Endothelial cell of umbilical vein (primary cell): ENCODE results near the gene SEC14L6. TPM values are rescaled to one million over a fixed set of nuclear protein-coding genes. Genes with fewer than 3 reads are reported as not detected.

Experiments used
- BruUV-seq: library from RNA; stranded (reverse); fragments of 400-500 nt; replicated peaks from 2 replicates; lab custom pipeline; 2021; lab: Mats Ljungman, UMichigan
- CTCF ChIA-PET: fragments of 300-600, 350-600 bp; sonication (Branson Sonifier 250); formaldehyde crosslinking; loops from one replicate; lab custom pipeline; 2021; ENCODE audit warnings: antibody characterized with exemption, inconsistent platforms; lab: Charles Lee
- POLR2A ChIA-PET: fragments of 300-600, 350-600 bp; sonication (Branson Sonifier 250); formaldehyde crosslinking; loops from one replicate; lab custom pipeline; 2021; ENCODE audit warnings: antibody characterized with exemption, inconsistent platforms; lab: Charles Lee
- DNase-seq: peaks from one replicate; pipeline ENCODE4 v3.0.0-alpha.2; 2011; ENCODE audit warnings: low read depth, low spot score
- FAIRE-seq: peaks from 2 replicates; lab custom pipeline; 2011; peaks lifted over from hg19 to GRCh38; lab: Jason Lieb, UNC
- H2AFZ ChIP-seq: 2 replicates; pipeline ENCODE4 v1.6.0; 2012; ENCODE audit warnings: low read depth, low read length, control low read depth, inconsistent platforms
- H3K27ac ChIP-seq: 2 replicates; pipeline ENCODE4 v1.5.1; 2011; ENCODE audit warnings: low read depth, mild to moderate bottlenecking, control low read depth, low read length, moderate library complexity; ENCODE audit not compliant: insufficient read depth
- H3K27me3 ChIP-seq, 2 experiments: 2 replicates each; pipeline versions ENCODE4 v1.6.0 to v1.6.1; 2011; ENCODE audit warnings: low read length in 2 of 2, mixed read lengths in 1 of 2; ENCODE audit not compliant: control insufficient read depth in 2 of 2, insufficient read depth in 2 of 2
- H3K36me3 ChIP-seq, 2 experiments: 2 replicates in 1 of 2; 3 replicates in 1 of 2; pipeline ENCODE4 v1.5.1; 2011; ENCODE audit warnings: low read length in 2 of 2, mild to moderate bottlenecking in 1 of 2, moderate library complexity in 1 of 2; ENCODE audit not compliant: control insufficient read depth in 2 of 2, insufficient read depth in 2 of 2; ENCODE audit errors: extremely low read depth in 1 of 2
- H3K4me1 ChIP-seq: 3 replicates; pipeline ENCODE4 v1.5.1; 2011; ENCODE audit warnings: mild to moderate bottlenecking, low read length; ENCODE audit not compliant: control insufficient read depth, insufficient read depth; ENCODE audit errors: extremely low read depth
- H3K4me2 ChIP-seq: 2 replicates; pipeline ENCODE4 v1.6.1; 2011; ENCODE audit warnings: low read length, control low read depth, mixed read lengths; ENCODE audit not compliant: insufficient read depth
- H3K4me3 ChIP-seq, 3 experiments: fragments of 200-600 bp in 1 of 3; sonication (generic), shearing (Covaris generic) in 1 of 3; replicated peaks in 1 of 3; 2 replicates each; pipeline ENCODE4 v1.5.1; 2011 to 2016; ENCODE audit warnings: control low read depth in 3 of 3, low read length in 3 of 3, mild to moderate bottlenecking in 2 of 3, inconsistent platforms in 1 of 3, low read depth in 1 of 3, moderate library complexity in 1 of 3; ENCODE audit not compliant: insufficient read depth in 1 of 3
- H3K79me2 ChIP-seq: 2 replicates; pipeline ENCODE4 v1.6.0; 2012; ENCODE audit warnings: low read length, inconsistent platforms; ENCODE audit not compliant: control insufficient read depth, insufficient read depth
- H3K9ac ChIP-seq: replicated peaks from 2 replicates; pipeline ENCODE3; 2011; ENCODE audit warnings: low read length, control low read depth; ENCODE audit not compliant: insufficient read depth; ENCODE audit errors: extremely low read depth
- H3K9me1 ChIP-seq: replicated peaks from 3 replicates; pipeline ENCODE4 v1.6.0; 2011; ENCODE audit warnings: mild to moderate bottlenecking, low read length; ENCODE audit not compliant: control insufficient read depth, insufficient read depth; ENCODE audit errors: extremely low read depth
- H3K9me3 ChIP-seq: replicated peaks from 2 replicates; pipeline ENCODE4 v1.5.1; 2012; ENCODE audit warnings: low read length, inconsistent platforms; ENCODE audit not compliant: control insufficient read depth, insufficient read depth
- H4K20me1 ChIP-seq: replicated peaks from 2 replicates; pipeline ENCODE3; 2011; ENCODE audit warnings: mild to moderate bottlenecking, low read length; ENCODE audit not compliant: control insufficient read depth, insufficient read depth; ENCODE audit errors: extremely low read depth
- CTCF ChIP-seq, 2 donors: IDR thresholded peaks; 1 replicate in 1 of 2; 2 replicates in 1 of 2; pipeline ENCODE4 v1.5.1; 2011; ENCODE audit warnings: low read length in 2 of 2, mild to moderate bottlenecking in 2 of 2, moderate library complexity in 2 of 2, control low read depth in 1 of 2, inconsistent platforms in 1 of 2, low read depth in 1 of 2; ENCODE audit not compliant: insufficient read depth in 1 of 2; ENCODE audit errors: extremely low read depth in 1 of 2
- EZH2 ChIP-seq: IDR thresholded peaks from 2 replicates; pipeline ENCODE4 v1.6.1; 2012; ENCODE audit warnings: borderline replicate concordance, low read depth, mild to moderate bottlenecking, moderate library complexity, low read length, inconsistent platforms; ENCODE audit not compliant: severe bottlenecking
- FOS ChIP-seq: IDR thresholded peaks from 2 replicates; pipeline ENCODE4 v1.6.1; 2011; ENCODE audit warnings: mild to moderate bottlenecking, low read length, moderate library complexity, borderline replicate concordance; ENCODE audit not compliant: insufficient read depth
- GATA2 ChIP-seq: IDR thresholded peaks from 2 replicates; pipeline ENCODE4 v1.7.0; 2011; ENCODE audit warnings: low read depth, mild to moderate bottlenecking, moderate library complexity, mixed read lengths, low read length; ENCODE audit not compliant: insufficient read length, insufficient read depth
- JUN ChIP-seq: IDR thresholded peaks from 2 replicates; pipeline ENCODE4 v1.6.1; 2011; ENCODE audit warnings: borderline replicate concordance, low read depth; ENCODE audit not compliant: insufficient read length, insufficient read depth
- MAX ChIP-seq: IDR thresholded peaks from 2 replicates; pipeline ENCODE4 v1.6.1; 2011; ENCODE audit not compliant: insufficient read depth, insufficient read length
- MYC ChIP-seq: IDR thresholded peaks from one replicate; pipeline ENCODE4 v1.6.1; 2011; ENCODE audit warnings: mild to moderate bottlenecking, low read depth, low read length
- POLR2A ChIP-seq: IDR thresholded peaks from 2 replicates; pipeline ENCODE4 v1.6.1; 2012; ENCODE audit warnings: low read depth, mild to moderate bottlenecking, control low read depth, low read length
- POLR2AphosphoS5 ChIP-seq: IDR thresholded peaks from 2 replicates; pipeline ENCODE4 v1.6.1; 2012; ENCODE audit warnings: low read depth, mild to moderate bottlenecking, control low read depth, low read length, moderate library complexity; ENCODE audit not compliant: insufficient read depth
- dilution Hi-C: fragments of 300-500 bp; cut with MboI; formaldehyde crosslinking; loops from one replicate; pipeline ENCODE4 v1.15.0; 2019; ENCODE audit warnings: low sequenced_read_pairs; ENCODE audit not compliant: extremely low pct_ligation_motif_present
- intact Hi-C: fragments of 100-400 bp; cut with micrococcal nuclease; formaldehyde crosslinking; loops from one replicate; pipeline ENCODE4 v1.10.0; 2022
- polyA plus RNA-seq, 4 experiments: library from polyadenylated mRNA; depleted of rRNA in 3 of 4; stranded (reverse) in 3 of 4; unstranded in 1 of 4; fragments of >200 nt; gene quantifications; 2 replicates each; pipeline versions ENCODE4 v1.2.1 to v1.2.3, GENCODE V29; 2011 to 2012; ENCODE audit warnings: missing spikeins in 1 of 4
- total RNA-seq: library from RNA; stranded (reverse); gene quantifications from 2 replicates; pipeline ENCODE4 v1.2.3, GENCODE V29; 2021

SEC14L6 gene
- total and polyA plus RNA-seq, 2 donors (not counting 3 experiments of a cell fraction or from before 2014, with no cell fraction given): 0.04 to 0.15 TPM

GRCh38 chr22:30516731-30517130 lies 29.8 kb downstream of the SEC14L6 start:
- Histone ChIP-seq H3K9me3 (no peaks in the 10 kb centered on the region), H2AFZ (no peak overlapping the region), H4K20me1 (no peaks in the 10 kb centered on the region), H3K9me1 (no peaks in the 10 kb centered on the region), H3K4me3 (no peak overlapping the region), H3K9ac (no peak overlapping the region), H3K4me2 (no peak overlapping the region), H3K27me3 (no peaks in the 10 kb centered on the region), H3K36me3 (no peaks in the 10 kb centered on the region), H3K4me1 (no peaks in the 10 kb centered on the region), H3K79me2 (no peaks in the 10 kb centered on the region), H3K27ac (no peak overlapping the region)
- dilution Hi-C loops (no loop called here), intact Hi-C loops (no loop called here)
- BruUV-seq: no TSS peak
- CTCF ChIA-PET: no interaction called here
- TF ChIP-seq EZH2: no peak
- no peak for TF ChIP-seq POLR2A
- no peak for TF ChIP-seq GATA2
- TF ChIP-seq JUN: no peak
- no peak for TF ChIP-seq MYC
- TF ChIP-seq FOS: no peak
- no peak for TF ChIP-seq MAX
- no peak for TF ChIP-seq CTCF (IDR thresholded peaks at IDR 0.05; ENCODE audit: extremely low read depth in 1 of 2, insufficient read depth in 1 of 2, low read depth in 1 of 2, low read length in 2 of 2)
- TF ChIP-seq POLR2AphosphoS5: no peak
- FAIRE-seq (no peak), DNase-seq (no peak)
- POLR2A ChIA-PET: no interaction called here
